ENCODE data around the gene COG1.
A peak's percentile ranks its signal among the peaks of the same experiment; 100 is the strongest.

COG1 gene

DNA sequence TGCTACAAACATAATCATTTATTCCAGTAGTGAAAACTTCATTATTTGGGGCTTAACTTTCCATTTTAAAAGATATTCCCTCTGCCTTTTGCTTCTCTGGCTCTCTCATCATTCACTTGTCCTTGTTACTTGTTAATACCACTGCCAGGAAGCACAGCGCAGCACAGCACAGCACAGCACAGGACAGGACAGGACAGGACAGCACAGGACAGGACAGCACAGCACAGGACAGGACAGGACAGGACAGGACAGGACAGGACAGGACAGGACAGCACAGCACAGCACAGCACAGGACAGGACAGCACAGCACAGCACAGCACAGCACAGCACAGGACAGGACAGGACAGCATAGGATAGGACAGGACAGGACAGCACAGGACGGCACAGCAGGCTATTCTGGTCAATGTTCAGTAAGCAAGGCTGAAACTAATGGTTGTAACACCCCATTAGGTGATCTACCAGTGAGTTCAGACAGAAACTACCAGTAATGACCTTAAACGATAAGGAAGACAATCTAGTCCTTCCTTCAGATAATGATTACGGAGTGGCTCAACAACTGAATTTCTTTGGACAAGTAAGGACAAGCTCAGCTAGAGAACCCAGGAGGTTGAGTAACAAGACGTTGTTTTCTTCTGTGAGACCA lies 31.9 kb downstream of the COG1 start:
- DNase-seq, result peak; percentile 32

GRCh38 chr17:73226556-73227172 lies 33.8 kb downstream of the COG1 start:
- H2BK15ac ChIP-seq (replicated peaks; ENCODE audit: low read depth), result no peak overlapping the region
- peak overlapping the region; percentile 64 for H3K27ac ChIP-seq (ENCODE audit: low read depth, low read length)
- peaks cover 48% of the 10 kb centered on the region for H3K79me2 ChIP-seq (ENCODE audit: control insufficient read depth, insufficient read depth, low read length)
- H3K23ac ChIP-seq (ENCODE audit: low read length), result no peak overlapping the region
- no CpG with 5 or more reads among the region's 3 CpGs for WGBS (ENCODE audit: extremely low coverage, insufficient coverage, low lambda C conversion rate)
- H3K4me3 ChIP-seq (ENCODE audit: low read length), result no peak overlapping the region
- no peak overlapping the region for H3K9ac ChIP-seq (ENCODE audit: low read length)
- peak overlapping the region; percentile 75 for H3K18ac ChIP-seq (ENCODE audit: low read length)
- H3K36me3 ChIP-seq (ENCODE audit: control insufficient read depth, insufficient read depth, low read length), result no peaks in the 10 kb centered on the region
- peaks cover 6% of the 10 kb centered on the region for H3K4me1 ChIP-seq (ENCODE audit: control insufficient read depth, low read depth, low read length)
- peak overlapping the region; percentile 79 for H4K5ac ChIP-seq (ENCODE audit: low read length)
- H3K4me2 ChIP-seq (ENCODE audit: low read length), result no peak overlapping the region
- H2AK5ac ChIP-seq (ENCODE audit: low read length), result no peak overlapping the region
- H3K56ac ChIP-seq (ENCODE audit: low read length), result peak overlapping the region; percentile 64
- H4K8ac ChIP-seq (ENCODE audit: low read depth, low read length), result no peak overlapping the region
- H2BK5ac ChIP-seq (ENCODE audit: low read length), result no peak overlapping the region
- H3K27me3 ChIP-seq (ENCODE audit: insufficient read depth, low read length, poor library complexity), result no peaks in the 10 kb centered on the region
- H2BK120ac ChIP-seq (ENCODE audit: low read depth, low read length), result no peak overlapping the region
- peaks cover 11% of the 10 kb centered on the region for H3K79me1 ChIP-seq (ENCODE audit: low read length)
- DNase-seq, result peak; percentile 71
- no peak overlapping the region for H3K4ac ChIP-seq (ENCODE audit: low read depth, low read length)

More for the DNA sequence above, 31.9 kb downstream of the COG1 start:
- Histone ChIP-seq H3K4me3 (ENCODE audit: low read length) (no peak overlapping the region), H2BK120ac (ENCODE audit: low read depth, low read length) (no peak overlapping the region), H3K79me2 (ENCODE audit: control insufficient read depth, insufficient read depth, low read length) (peaks cover 30% of the 10 kb centered on the region), H4K5ac (ENCODE audit: low read length) (no peak overlapping the region), H2BK15ac (replicated peaks; ENCODE audit: low read depth) (no peak overlapping the region), H3K4ac (ENCODE audit: low read depth, low read length) (no peak overlapping the region), H3K4me1 (ENCODE audit: control insufficient read depth, low read depth, low read length) (peaks cover 6% of the 10 kb centered on the region), H4K8ac (ENCODE audit: low read depth, low read length) (no peak overlapping the region), H2AK5ac (ENCODE audit: low read length) (no peak overlapping the region), H3K27me3 (ENCODE audit: insufficient read depth, low read length, poor library complexity) (no peaks in the 10 kb centered on the region), H3K36me3 (ENCODE audit: control insufficient read depth, insufficient read depth, low read length) (no peaks in the 10 kb centered on the region), H3K79me1 (ENCODE audit: low read length) (peaks cover 13% of the 10 kb centered on the region), H3K27ac (ENCODE audit: low read depth, low read length) (no peak overlapping the region), H2BK5ac (ENCODE audit: low read length) (no peak overlapping the region), H3K9ac (ENCODE audit: low read length) (no peak overlapping the region), H3K4me2 (ENCODE audit: low read length) (no peak overlapping the region), H3K23ac (ENCODE audit: low read length) (no peak overlapping the region), H3K18ac (ENCODE audit: low read length) (no peak overlapping the region), H3K56ac (ENCODE audit: low read length) (peak overlapping the region; percentile 63)
- no CpG with 5 or more reads among the region's 5 CpGs for WGBS (ENCODE audit: extremely low coverage, insufficient coverage, low lambda C conversion rate)

DNA sequence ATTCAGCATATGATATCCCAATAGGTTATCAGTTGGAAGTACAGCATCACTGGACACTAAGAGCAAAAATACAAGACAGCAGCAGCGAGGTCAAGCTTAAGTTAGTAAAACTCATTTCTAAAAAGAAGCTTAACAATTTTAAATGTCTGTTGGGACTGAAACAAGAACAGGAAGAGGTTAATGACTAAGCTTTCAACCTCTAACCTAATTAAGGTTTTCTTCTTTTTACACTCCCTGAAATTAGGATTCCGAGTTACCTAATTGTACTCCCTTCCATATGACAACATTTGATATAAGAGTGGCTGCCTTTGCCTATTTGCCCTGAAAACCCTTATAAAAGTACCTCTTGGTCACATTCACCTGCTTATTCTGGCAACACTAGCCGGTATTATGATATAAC lies 34.5 kb downstream of the COG1 start:
- H2AK5ac ChIP-seq (ENCODE audit: low read length), result no peak overlapping the region
- H4K8ac ChIP-seq (ENCODE audit: low read depth, low read length), result no peak overlapping the region
- peak overlapping the region; percentile 64 for H3K27ac ChIP-seq (ENCODE audit: low read depth, low read length)
- no peak overlapping the region for H3K4me2 ChIP-seq (ENCODE audit: low read length)
- H3K4me1 ChIP-seq (ENCODE audit: control insufficient read depth, low read depth, low read length), result peaks cover 6% of the 10 kb centered on the region
- no peak overlapping the region for H3K23ac ChIP-seq (ENCODE audit: low read length)
- no peak overlapping the region for H3K4ac ChIP-seq (ENCODE audit: low read depth, low read length)
- peak overlapping the region; percentile 86 for H2BK15ac ChIP-seq (replicated peaks; ENCODE audit: low read depth)
- H2BK120ac ChIP-seq (ENCODE audit: low read depth, low read length), result no peak overlapping the region
- no peaks in the 10 kb centered on the region for H3K27me3 ChIP-seq (ENCODE audit: insufficient read depth, low read length, poor library complexity)
- H2BK5ac ChIP-seq (ENCODE audit: low read length), result no peak overlapping the region
- H3K79me1 ChIP-seq (ENCODE audit: low read length), result peaks cover 11% of the 10 kb centered on the region
- H3K18ac ChIP-seq (ENCODE audit: low read length), result no peak overlapping the region
- H3K56ac ChIP-seq (ENCODE audit: low read length), result no peak overlapping the region
- H3K79me2 ChIP-seq (ENCODE audit: control insufficient read depth, insufficient read depth, low read length), result peaks cover 51% of the 10 kb centered on the region
- no peak overlapping the region for H3K9ac ChIP-seq (ENCODE audit: low read length)
- no peak overlapping the region for H4K5ac ChIP-seq (ENCODE audit: low read length)
- no CpG with 5 or more reads among the region's 3 CpGs for WGBS (ENCODE audit: extremely low coverage, insufficient coverage, low lambda C conversion rate)
- no peak overlapping the region for H3K4me3 ChIP-seq (ENCODE audit: low read length)
- no peak for DNase-seq
- H3K36me3 ChIP-seq (ENCODE audit: control insufficient read depth, insufficient read depth, low read length), result no peaks in the 10 kb centered on the region

- DNase-seq, result no peak
- no CpG with 5 or more reads among the region's 6 CpGs for WGBS (ENCODE audit: extremely low coverage, insufficient coverage, low lambda C conversion rate)
- Histone ChIP-seq H3K4me2 (ENCODE audit: low read length) (no peak overlapping the region), H3K18ac (ENCODE audit: low read length) (peak overlapping the region; percentile 18), H3K36me3 (ENCODE audit: control insufficient read depth, insufficient read depth, low read length) (no peaks in the 10 kb centered on the region), H2BK15ac (replicated peaks; ENCODE audit: low read depth) (no peak overlapping the region), H4K8ac (ENCODE audit: low read depth, low read length) (no peak overlapping the region), H4K5ac (ENCODE audit: low read length) (no peak overlapping the region), H3K27ac (ENCODE audit: low read depth, low read length) (no peak overlapping the region), H3K4ac (ENCODE audit: low read depth, low read length) (no peak overlapping the region), H3K56ac (ENCODE audit: low read length) (peak overlapping the region; percentile 18), H3K79me1 (ENCODE audit: low read length) (peaks cover 11% of the 10 kb centered on the region), H3K9ac (ENCODE audit: low read length) (no peak overlapping the region), H2AK5ac (ENCODE audit: low read length) (no peak overlapping the region), H3K4me1 (ENCODE audit: control insufficient read depth, low read depth, low read length) (peaks cover 6% of the 10 kb centered on the region), H2BK120ac (ENCODE audit: low read depth, low read length) (no peak overlapping the region), H3K23ac (ENCODE audit: low read length) (no peak overlapping the region), H3K27me3 (ENCODE audit: insufficient read depth, low read length, poor library complexity) (no peaks in the 10 kb centered on the region), H2BK5ac (ENCODE audit: low read length) (no peak overlapping the region), H3K4me3 (ENCODE audit: low read length) (no peak overlapping the region), H3K79me2 (ENCODE audit: control insufficient read depth, insufficient read depth, low read length) (peaks cover 52% of the 10 kb centered on the region)
Measured at GRCh38 chr17:73227944-73228343, 35.1 kb downstream of the COG1 start.

DNA sequence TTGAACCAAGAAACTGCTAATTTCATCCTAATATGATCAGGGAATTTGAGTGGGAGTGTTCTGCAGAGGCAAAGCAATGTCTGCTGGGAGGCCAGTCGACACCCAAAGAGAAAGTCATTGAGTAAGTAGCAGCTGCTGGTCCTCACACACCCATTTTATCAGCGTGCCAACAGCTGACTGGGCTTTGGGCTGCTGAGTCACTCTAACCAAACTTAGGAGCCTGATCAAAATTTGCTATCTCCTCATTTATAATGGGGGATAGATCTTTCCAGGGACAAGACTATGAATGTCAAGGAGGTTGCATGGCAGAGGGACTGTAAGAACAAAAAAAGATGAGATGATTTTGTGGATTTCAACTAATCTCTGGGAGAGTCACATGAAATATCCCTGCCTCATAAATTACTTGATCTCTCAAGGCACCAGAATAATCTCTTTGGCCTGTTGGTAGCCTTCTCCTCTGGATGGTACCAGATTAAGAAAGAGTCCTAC lies 35.9 kb downstream of the COG1 start:
- Histone ChIP-seq H3K18ac (ENCODE audit: low read length) (no peak overlapping the region), H2AK5ac (ENCODE audit: low read length) (no peak overlapping the region), H3K4ac (ENCODE audit: low read depth, low read length) (no peak overlapping the region), H4K8ac (ENCODE audit: low read depth, low read length) (no peak overlapping the region), H3K4me2 (ENCODE audit: low read length) (no peak overlapping the region), H3K9ac (ENCODE audit: low read length) (peak overlapping the region; percentile 7), H2BK15ac (replicated peaks; ENCODE audit: low read depth) (no peak overlapping the region), H3K79me1 (ENCODE audit: low read length) (peaks cover 15% of the 10 kb centered on the region), H3K27me3 (ENCODE audit: insufficient read depth, low read length, poor library complexity) (no peaks in the 10 kb centered on the region), H4K5ac (ENCODE audit: low read length) (no peak overlapping the region), H3K27ac (ENCODE audit: low read depth, low read length) (peak overlapping the region; percentile 60), H3K79me2 (ENCODE audit: control insufficient read depth, insufficient read depth, low read length) (peaks cover 59% of the 10 kb centered on the region), H3K4me1 (ENCODE audit: control insufficient read depth, low read depth, low read length) (peaks cover 6% of the 10 kb centered on the region), H3K4me3 (ENCODE audit: low read length) (no peak overlapping the region), H2BK120ac (ENCODE audit: low read depth, low read length) (no peak overlapping the region), H3K23ac (ENCODE audit: low read length) (no peak overlapping the region), H3K56ac (ENCODE audit: low read length) (peak overlapping the region; percentile 15), H3K36me3 (ENCODE audit: control insufficient read depth, insufficient read depth, low read length) (no peaks in the 10 kb centered on the region), H2BK5ac (ENCODE audit: low read length) (no peak overlapping the region)
- WGBS (ENCODE audit: extremely low coverage, insufficient coverage, low lambda C conversion rate), result no CpG with 5 or more reads among the region's 2 CpGs
- peak; percentile 77 for DNase-seq
